Mesendoderm (in vitro differentiated cells): ENCODE data around the gene RINL.

Source experiments
- DNase-seq: peaks from one replicate; pipeline ENCODE4 v3.0.0; 2013
- H2AK5ac ChIP-seq: 2 replicates; pipeline ENCODE4 v1.6.1; 2013; ENCODE audit warnings: low read length, inconsistent platforms
- H2BK120ac ChIP-seq: 2 replicates; pipeline ENCODE4 v1.6.1; 2013; ENCODE audit warnings: low read depth, mild to moderate bottlenecking, low read length, moderate library complexity, mixed read lengths
- H2BK15ac ChIP-seq: replicated peaks from 2 replicates; pipeline ENCODE4 v1.6.1; 2013; ENCODE audit warnings: low read depth, mild to moderate bottlenecking, moderate library complexity
- H2BK5ac ChIP-seq: 2 replicates; pipeline ENCODE4 v1.6.1; 2013; ENCODE audit warnings: low read length, inconsistent platforms
- H3K18ac ChIP-seq: 2 replicates; pipeline ENCODE4 v1.6.1; 2013; ENCODE audit warnings: mild to moderate bottlenecking, low read length, mixed read lengths
- H3K23ac ChIP-seq: one replicate; pipeline ENCODE4 v1.6.1; 2013; ENCODE audit warnings: low read length
- H3K27ac ChIP-seq: 2 replicates; pipeline ENCODE4 v1.5.1; 2013; ENCODE audit warnings: low read depth, mild to moderate bottlenecking, inconsistent platforms, low read length, moderate library complexity
- H3K27me3 ChIP-seq: 2 replicates; pipeline ENCODE4 v1.6.1; 2013; ENCODE audit warnings: low read length, control low read depth, mild to moderate bottlenecking, inconsistent platforms; ENCODE audit not compliant: insufficient read depth, poor library complexity
- H3K36me3 ChIP-seq: 2 replicates; pipeline ENCODE4 v1.6.1; 2013; ENCODE audit warnings: low read length, inconsistent platforms; ENCODE audit not compliant: control insufficient read depth, insufficient read depth
- H3K4ac ChIP-seq: one replicate; pipeline ENCODE4 v1.6.1; 2013; ENCODE audit warnings: low read depth, mild to moderate bottlenecking, low read length, moderate library complexity
- H3K4me1 ChIP-seq: 2 replicates; pipeline ENCODE4 v1.6.1; 2013; ENCODE audit warnings: low read depth, low read length, inconsistent platforms; ENCODE audit not compliant: control insufficient read depth
- H3K4me2 ChIP-seq: 2 replicates; pipeline ENCODE4 v1.6.1; 2013; ENCODE audit warnings: low read length
- H3K4me3 ChIP-seq: 2 replicates; pipeline ENCODE4 v1.5.1; 2013; ENCODE audit warnings: mild to moderate bottlenecking, low read length
- H3K56ac ChIP-seq: one replicate; pipeline ENCODE4 v1.6.1; 2013; ENCODE audit warnings: low read length
- H3K79me1 ChIP-seq: 2 replicates; pipeline ENCODE4 v1.6.1; 2013; ENCODE audit warnings: low read length, inconsistent platforms
- H3K79me2 ChIP-seq: 2 replicates; pipeline ENCODE4 v1.6.1; 2013; ENCODE audit warnings: mild to moderate bottlenecking, low read length; ENCODE audit not compliant: control insufficient read depth, insufficient read depth
- H3K9ac ChIP-seq: 2 replicates; pipeline ENCODE4 v1.6.1; 2013; ENCODE audit warnings: low read length, inconsistent platforms
- H4K5ac ChIP-seq: one replicate; pipeline ENCODE4 v1.6.1; 2013; ENCODE audit warnings: low read length
- H4K8ac ChIP-seq: one replicate; pipeline ENCODE4 v1.6.1; 2013; ENCODE audit warnings: low read depth, mild to moderate bottlenecking, control low read depth, low read length, moderate library complexity
- WGBS: extraction: QIAGEN DNeasy Blood & Tissue Kit; methylation state at CpG from one replicate; pipeline ENCODE4 v1.1.7; 2013; ENCODE audit warnings: low lambda C conversion rate, missing lambda C conversion rate; ENCODE audit not compliant: insufficient coverage; ENCODE audit errors: extremely low coverage; 5-methylcytosine and 5-hydroxymethylcytosine counted together

Gene RINL

DNA sequence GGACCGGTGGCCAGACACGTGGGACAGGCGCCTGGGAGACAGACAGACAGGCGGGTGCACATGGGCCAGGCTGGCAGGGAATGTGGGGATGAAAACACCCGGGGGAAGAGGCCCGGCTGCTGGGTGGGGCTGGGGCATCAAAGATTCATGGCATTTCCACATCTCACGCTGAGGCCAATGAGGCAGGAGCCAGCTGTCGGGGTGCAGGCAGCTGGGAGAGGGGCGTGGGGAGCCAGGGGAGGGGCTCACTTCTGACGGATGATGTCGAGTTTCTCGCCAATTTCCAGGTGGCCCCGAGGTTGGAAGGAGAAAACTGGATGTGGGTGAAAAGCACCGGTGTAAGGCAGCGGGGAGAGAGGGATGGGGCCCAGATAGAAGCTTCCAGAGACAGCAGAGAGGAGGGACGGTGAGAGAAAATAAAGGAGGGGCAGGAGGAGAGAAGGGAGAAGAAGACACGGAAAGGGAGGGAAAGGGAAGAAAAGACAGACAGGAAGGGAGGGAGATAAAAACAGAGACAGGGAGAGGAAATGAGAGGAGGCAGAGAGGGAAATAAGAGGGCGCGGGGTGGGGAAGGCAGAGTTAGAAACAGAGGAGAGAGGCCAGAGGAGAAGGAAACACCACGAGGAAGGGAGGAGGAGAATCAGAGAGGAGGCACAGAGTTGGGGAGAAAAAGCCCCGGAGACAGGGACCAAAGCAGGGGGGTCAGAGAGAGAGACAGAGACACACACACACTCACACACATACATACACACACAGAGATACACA, 41.9 kb upstream of the RINL start:
- H3K4me1 ChIP-seq, result no peaks in the 10 kb centered on the region
- no peak overlapping the region for H3K4me3 ChIP-seq
- H3K4me2 ChIP-seq, result no peak overlapping the region
- H2BK5ac ChIP-seq, result no peak overlapping the region
- H3K79me1 ChIP-seq, result no peaks in the 10 kb centered on the region
- H4K8ac ChIP-seq, result no peak overlapping the region
- no peak overlapping the region for H3K18ac ChIP-seq
- no peak overlapping the region for H2BK120ac ChIP-seq
- no peak for DNase-seq
- no peaks in the 10 kb centered on the region for H3K79me2 ChIP-seq
- no peak overlapping the region for H3K23ac ChIP-seq
- no peak overlapping the region for H3K27ac ChIP-seq
- no peak overlapping the region for H4K5ac ChIP-seq
- WGBS, result no CpG with 5 or more reads among the region's 21 CpGs
- no peak overlapping the region for H2AK5ac ChIP-seq
- H3K36me3 ChIP-seq, result peaks cover 4% of the 10 kb centered on the region
- no peak overlapping the region for H2BK15ac ChIP-seq
- no peak overlapping the region for H3K56ac ChIP-seq
- H3K9ac ChIP-seq, result no peak overlapping the region
- no peaks in the 10 kb centered on the region for H3K27me3 ChIP-seq
- H3K4ac ChIP-seq, result no peak overlapping the region

DNA sequence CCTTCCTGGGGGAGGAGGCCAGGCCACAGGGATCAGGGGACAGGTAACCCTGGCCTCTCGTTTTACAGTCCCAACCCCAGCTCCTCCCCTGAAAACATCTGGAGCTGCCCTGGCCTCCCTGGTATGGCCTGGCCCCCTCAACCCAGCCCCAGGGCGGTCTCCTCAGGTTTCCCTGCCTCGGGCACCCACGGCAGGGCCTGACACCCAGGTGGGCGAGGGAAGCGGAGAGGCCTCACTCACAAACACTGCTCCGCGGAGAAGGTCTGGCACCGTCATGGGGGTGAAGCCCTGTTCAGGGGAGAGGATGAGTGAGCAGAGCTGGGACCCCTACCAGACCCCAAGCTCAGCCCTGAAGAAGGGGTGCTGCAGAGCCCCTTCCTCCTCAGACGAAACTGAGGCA, 40.5 kb upstream of the RINL start:
- Histone ChIP-seq H3K79me2 (no peaks in the 10 kb centered on the region), H3K27me3 (no peaks in the 10 kb centered on the region), H3K27ac (no peak overlapping the region), H3K4me2 (no peak overlapping the region), H3K36me3 (peaks cover 2% of the 10 kb centered on the region), H2AK5ac (no peak overlapping the region), H3K9ac (no peak overlapping the region), H4K8ac (no peak overlapping the region), H3K18ac (no peak overlapping the region), H3K23ac (no peak overlapping the region), H2BK15ac (no peak overlapping the region), H2BK5ac (no peak overlapping the region), H3K56ac (no peak overlapping the region), H3K4me3 (no peak overlapping the region), H3K4me1 (no peaks in the 10 kb centered on the region), H4K5ac (no peak overlapping the region), H3K79me1 (no peaks in the 10 kb centered on the region), H2BK120ac (no peak overlapping the region), H3K4ac (no peak overlapping the region)
- no peak for DNase-seq
- no CpG with 5 or more reads among the region's 10 CpGs for WGBS

DNA sequence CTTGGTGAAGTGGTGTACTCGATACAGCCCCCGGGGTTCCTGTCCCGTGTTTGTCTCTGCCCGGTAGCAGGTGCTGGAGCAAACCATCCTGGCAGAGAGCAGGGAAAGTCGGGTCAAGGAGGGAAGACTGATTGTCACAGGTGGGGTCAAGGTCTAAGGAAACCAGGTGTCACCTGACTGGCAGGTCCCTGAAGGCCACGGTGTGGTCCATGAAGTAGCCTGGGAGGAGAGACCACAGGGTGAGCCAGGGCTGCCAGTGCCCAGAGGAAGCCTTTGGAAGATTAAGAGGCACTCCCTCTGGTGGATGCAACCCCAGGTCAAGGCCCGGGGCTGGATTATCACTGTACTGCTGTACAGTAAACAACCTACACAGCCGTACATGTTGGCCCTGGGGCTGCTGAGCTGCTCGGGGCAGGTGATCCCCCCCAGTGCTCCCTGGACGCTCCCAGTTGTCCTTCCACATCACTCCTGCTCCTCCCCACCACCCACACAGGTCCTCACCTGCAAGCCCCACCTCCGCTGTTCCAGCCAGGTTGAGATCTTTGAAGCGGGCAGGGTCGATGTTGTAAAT, 39.9 kb upstream of the RINL start:
- no peak overlapping the region for H4K8ac ChIP-seq
- H2BK120ac ChIP-seq, result no peak overlapping the region
- no peak overlapping the region for H3K27ac ChIP-seq
- H2AK5ac ChIP-seq, result no peak overlapping the region
- H3K79me1 ChIP-seq, result no peaks in the 10 kb centered on the region
- H3K4me3 ChIP-seq, result no peak overlapping the region
- no peak overlapping the region for H2BK5ac ChIP-seq
- no peaks in the 10 kb centered on the region for H3K79me2 ChIP-seq
- WGBS, result no CpG with 5 or more reads among the region's 13 CpGs
- no peak overlapping the region for H3K18ac ChIP-seq
- H2BK15ac ChIP-seq, result no peak overlapping the region
- no peak overlapping the region for H3K56ac ChIP-seq
- no peak overlapping the region for H4K5ac ChIP-seq
- H3K4me2 ChIP-seq, result no peak overlapping the region
- no peak overlapping the region for H3K23ac ChIP-seq
- H3K4me1 ChIP-seq, result no peaks in the 10 kb centered on the region
- no peak overlapping the region for H3K4ac ChIP-seq
- DNase-seq, result no peak
- H3K9ac ChIP-seq, result no peak overlapping the region
- H3K36me3 ChIP-seq, result peaks cover 2% of the 10 kb centered on the region
- H3K27me3 ChIP-seq, result no peaks in the 10 kb centered on the region

DNA sequence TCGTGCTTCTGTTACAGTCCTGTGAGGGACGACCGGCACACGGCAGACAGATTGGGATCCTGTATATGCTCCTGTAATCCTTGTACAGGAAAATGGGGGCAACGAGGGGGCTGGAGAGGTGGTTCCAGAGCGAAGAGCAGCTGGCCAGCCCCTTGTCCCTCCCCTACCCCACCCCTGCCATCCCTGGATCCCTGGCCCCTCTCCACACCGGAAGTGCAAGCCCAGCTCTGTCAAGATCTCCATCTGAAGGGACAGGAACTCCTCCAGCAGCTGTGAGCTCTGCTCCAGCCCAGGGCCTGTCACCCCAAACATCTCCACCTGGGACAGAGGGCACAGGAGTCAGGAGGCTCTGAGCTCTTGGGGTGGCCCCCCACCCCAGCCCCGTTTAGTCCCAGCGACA, 39.4 kb upstream of the RINL start:
- H3K27me3 ChIP-seq, result no peaks in the 10 kb centered on the region
- H3K36me3 ChIP-seq, result peaks cover 2% of the 10 kb centered on the region
- H3K4me3 ChIP-seq, result no peak overlapping the region
- H4K8ac ChIP-seq, result no peak overlapping the region
- H3K56ac ChIP-seq, result no peak overlapping the region
- H3K23ac ChIP-seq, result no peak overlapping the region
- H2BK5ac ChIP-seq, result no peak overlapping the region
- no peak overlapping the region for H3K27ac ChIP-seq
- no peak for DNase-seq
- H3K4me2 ChIP-seq, result no peak overlapping the region
- H4K5ac ChIP-seq, result no peak overlapping the region
- H3K79me1 ChIP-seq, result no peaks in the 10 kb centered on the region
- H3K9ac ChIP-seq, result no peak overlapping the region
- no peak overlapping the region for H2AK5ac ChIP-seq
- H2BK15ac ChIP-seq, result no peak overlapping the region
- no peak overlapping the region for H2BK120ac ChIP-seq
- no peaks in the 10 kb centered on the region for H3K79me2 ChIP-seq
- no peaks in the 10 kb centered on the region for H3K4me1 ChIP-seq
- H3K18ac ChIP-seq, result no peak overlapping the region
- no CpG with 5 or more reads among the region's 9 CpGs for WGBS
- no peak overlapping the region for H3K4ac ChIP-seq

DNA sequence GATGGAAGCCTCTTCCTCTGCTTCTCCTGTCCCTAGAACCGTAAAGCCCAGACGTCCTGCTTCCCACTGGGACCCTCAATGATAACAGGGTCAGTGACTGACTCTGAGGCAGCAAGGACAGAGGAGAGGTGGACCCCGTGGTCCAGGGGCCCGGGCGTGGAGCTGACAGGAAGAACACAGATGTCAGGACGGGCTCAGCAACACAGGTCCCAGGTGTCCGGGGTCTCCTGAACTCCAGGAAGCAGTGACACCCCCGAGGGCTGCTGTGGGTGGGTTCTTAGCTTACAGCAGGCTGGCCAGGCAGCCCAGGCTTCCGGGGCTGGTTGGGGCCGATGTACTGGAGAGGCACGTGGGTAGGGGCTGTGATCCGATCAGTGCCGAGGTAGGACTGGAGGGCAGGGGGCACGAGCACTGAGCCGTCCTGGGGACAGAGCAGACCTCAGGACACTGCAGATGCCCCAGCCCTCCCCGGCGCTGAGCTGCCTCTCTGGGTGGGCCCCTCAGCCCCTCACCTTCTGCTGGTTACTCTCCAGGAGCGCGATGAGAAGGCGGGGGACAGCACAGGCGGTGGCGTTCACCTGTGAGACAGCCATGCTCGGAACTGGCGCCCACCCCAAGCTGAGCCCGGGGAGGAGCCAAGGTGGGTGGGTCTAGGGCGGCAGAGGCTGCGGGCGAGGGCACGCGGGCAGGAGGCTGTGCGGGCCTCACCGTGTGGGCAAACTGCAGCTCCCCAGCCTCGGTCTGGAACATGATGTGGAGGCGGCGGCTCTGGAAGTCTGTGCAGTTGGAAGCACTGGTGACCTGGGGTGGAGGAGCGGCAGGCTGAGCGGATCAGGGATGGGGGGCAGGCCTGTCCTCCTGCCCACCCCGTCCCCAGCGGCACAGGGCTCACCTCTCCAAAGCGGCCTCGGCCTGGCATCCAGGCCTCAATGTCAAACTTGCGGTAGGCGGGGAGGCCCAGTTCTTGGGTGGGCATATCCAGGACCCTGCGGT, 37.5 kb upstream of the RINL start:
- H3K36me3 ChIP-seq, result no peaks in the 10 kb centered on the region
- no peak overlapping the region for H3K23ac ChIP-seq
- H3K27me3 ChIP-seq, result no peaks in the 10 kb centered on the region
- no peak overlapping the region for H3K9ac ChIP-seq
- H3K18ac ChIP-seq, result no peak overlapping the region
- H3K79me1 ChIP-seq, result no peaks in the 10 kb centered on the region
- no peak overlapping the region for H4K8ac ChIP-seq
- no CpG with 5 or more reads among the region's 44 CpGs for WGBS
- no peak overlapping the region for H2BK15ac ChIP-seq
- H3K79me2 ChIP-seq, result no peaks in the 10 kb centered on the region
- DNase-seq, result no peak
- H3K4me3 ChIP-seq, result no peak overlapping the region
- no peak overlapping the region for H3K4me2 ChIP-seq
- H3K4ac ChIP-seq, result no peak overlapping the region
- no peak overlapping the region for H4K5ac ChIP-seq
- H3K56ac ChIP-seq, result no peak overlapping the region
- H3K27ac ChIP-seq, result no peak overlapping the region
- no peaks in the 10 kb centered on the region for H3K4me1 ChIP-seq
- H2AK5ac ChIP-seq, result no peak overlapping the region
- H2BK120ac ChIP-seq, result no peak overlapping the region
- H2BK5ac ChIP-seq, result no peak overlapping the region
